ENCODE measurements around the gene PACSIN3.
A peak's percentile ranks its signal among the peaks of the same experiment; 100 is the strongest.
"Not testable (repeated sequence)": the region's sequence is repeated elsewhere in the genome, so short reads cannot be mapped to it uniquely, and the experiment has no call there.

PACSIN3 gene

GRCh38 chr11:47191137-47191536, 4.9 kb upstream of the PACSIN3 start:
- not testable (repeated sequence) for DNase-seq

- DNase-seq, result no peak
Measured at GRCh38 chr11:47189100-47189834, 3.0 kb upstream of the PACSIN3 start.

DNA sequence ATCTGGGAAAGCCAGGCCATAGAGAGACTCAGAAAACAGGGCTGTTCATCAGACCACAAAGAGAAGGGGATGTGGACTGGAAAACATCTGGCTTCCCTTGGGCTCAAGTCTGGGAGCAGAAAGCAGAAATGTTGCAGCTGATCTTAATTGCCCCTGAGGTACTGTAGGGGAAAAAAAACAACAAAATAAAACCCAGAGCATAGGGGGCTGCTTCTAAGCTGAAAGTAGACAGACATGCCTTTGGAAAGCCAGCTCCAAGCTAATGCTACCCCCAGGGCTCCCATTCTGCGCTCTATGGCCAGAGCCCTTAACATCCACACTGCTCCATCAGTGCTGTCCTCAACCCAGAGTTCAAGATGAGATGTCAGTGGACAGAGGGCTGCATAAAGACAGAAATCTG, 2.0 kb upstream of the PACSIN3 start:
- no peak for DNase-seq

DNA sequence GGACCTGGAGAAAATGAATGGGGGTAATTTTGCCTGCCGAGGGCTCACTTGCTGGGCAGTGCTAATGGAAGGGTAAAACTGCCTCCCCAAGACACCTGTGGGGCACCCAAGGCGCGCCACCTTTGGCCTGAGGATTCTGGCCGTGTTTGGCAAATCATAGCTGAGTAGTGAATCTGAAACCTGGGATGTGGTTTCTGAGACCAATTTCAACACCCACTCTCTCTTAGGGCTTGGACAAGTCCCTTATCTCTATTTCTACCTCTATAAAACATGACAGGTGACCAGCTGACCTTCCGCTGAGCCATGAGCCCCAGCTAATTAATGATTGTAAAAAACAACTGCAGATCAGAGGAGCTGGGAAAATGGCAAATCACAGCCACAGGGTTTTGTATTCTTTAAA, 1.5 kb upstream of the PACSIN3 start:
- DNase-seq, result no peak

DNA sequence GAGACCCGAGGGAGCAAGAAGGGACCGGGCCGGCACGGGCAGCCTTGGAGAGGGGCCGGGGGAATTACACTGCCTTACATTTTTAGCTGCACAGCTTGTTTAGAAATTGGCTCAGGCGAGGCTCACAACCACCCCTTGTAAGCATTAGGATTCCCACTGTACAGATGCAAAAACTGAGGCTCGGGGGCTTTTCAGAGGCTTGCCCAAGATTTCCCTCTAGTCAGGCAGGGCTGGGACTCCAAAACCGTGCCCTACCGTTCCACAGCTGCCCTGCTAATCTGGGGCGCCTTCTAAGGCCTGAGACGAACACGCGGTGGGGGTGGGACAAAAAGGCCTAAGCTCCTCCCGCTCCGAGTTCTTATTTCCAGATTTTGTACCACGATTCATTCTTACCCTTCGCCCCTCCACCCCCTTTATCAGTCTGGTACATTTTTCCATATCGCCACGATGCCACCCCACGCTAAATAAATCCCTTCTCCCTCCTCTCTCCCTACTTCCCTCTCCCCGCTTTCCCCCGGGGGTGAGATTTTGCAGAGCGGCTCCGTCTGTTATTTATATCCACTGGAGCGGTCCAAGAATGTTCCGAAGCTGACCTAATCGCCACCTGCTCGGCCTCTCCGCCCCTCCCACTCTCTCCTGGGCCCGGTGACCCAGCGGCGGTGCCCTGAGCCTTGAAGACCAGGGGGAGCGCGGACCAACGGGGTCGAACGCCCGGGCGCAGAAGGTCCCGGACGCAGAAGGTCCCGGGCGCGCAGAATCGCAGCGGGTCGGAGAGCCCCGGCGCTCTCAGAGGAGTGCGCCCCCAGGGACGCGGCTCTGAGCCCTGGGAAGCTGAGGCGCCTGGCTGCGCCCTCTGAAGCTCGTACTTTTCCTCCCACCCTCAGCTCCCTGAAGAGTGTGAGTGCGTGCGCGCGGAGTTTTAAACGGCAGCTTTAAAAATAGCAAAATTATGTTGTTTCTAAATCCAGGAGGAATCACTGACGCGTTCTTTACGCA, 764 bp upstream of the PACSIN3 start:
- peak; percentile 28 for DNase-seq

GRCh38 chr11:47185305-47186075, 744 bp downstream of the PACSIN3 start:
- no peak for DNase-seq

GRCh38 chr11:47184711-47185304, 1.4 kb downstream of the PACSIN3 start:
- no peak for DNase-seq

GRCh38 chr11:47183969-47184368, 2.3 kb downstream of the PACSIN3 start:
- no peak for DNase-seq

DNA sequence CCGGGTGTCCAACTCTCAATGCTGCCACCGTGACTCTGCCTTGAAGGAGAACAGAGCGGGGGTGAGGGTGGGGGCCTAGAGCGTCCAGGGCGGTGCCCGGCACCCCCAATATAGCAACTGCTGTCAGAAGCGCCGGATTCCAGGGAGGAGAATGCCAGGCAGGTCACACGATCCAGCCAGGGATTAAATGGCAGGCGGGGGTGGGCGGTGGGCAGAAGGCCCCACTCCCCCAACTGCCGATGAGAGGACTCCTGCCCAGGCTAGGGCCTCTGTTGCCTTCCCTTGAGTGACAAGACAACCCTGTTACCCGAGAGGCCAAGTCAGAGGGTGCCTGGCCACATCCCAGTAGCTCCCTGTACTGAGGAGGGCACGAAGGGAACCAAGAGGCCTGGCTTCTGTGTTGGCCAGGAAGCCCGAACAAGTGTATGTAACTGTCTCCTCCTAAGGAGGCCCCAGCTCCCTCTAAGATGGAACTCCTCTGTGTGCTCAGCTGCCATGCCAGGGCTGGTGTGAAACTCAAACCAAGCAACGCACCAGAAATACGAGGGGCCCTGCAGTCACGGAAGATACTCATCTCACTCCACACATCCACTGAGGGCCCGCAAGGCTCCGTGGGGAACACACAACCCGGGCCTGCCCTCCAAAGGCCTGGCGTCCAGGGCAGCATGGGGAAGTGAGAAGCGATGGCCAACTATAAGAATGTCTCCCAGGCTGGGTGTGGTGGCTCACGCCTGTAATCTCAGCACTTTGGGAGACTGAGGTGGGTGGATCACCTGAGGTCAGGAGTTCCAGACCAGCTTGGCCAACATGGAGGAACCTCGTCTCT, 3.0 kb downstream of the PACSIN3 start:
- no peak for DNase-seq

- DNase-seq, result no peak
Measured at GRCh38 chr11:47182380-47182779, 3.9 kb downstream of the PACSIN3 start.

DNA sequence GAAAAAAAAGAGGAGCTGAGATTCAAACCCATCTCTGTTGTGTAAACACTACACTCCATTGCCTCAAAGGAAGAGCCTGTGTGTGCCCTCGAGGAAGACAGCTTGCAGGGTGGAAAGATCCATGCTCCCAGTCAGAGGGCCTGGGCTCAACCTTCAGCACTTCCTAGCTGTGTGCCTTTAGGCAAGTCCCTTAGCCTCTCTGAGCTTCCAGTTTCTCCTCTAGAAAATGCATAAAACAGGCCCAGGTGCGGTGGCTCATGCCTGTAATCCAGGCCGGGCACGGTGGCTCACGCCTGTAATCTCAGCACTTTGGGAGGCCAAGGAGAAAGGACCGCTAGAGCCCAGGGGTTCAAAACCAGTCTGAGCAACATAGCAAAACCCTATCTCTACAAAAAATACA, 5.0 kb downstream of the PACSIN3 start:
- no peak for DNase-seq

GRCh38 chr11:47180006-47180787, 6.0 kb downstream of the PACSIN3 start:
- DNase-seq, result no peak

GRCh38 chr11:47179655-47179991, 6.6 kb downstream of the PACSIN3 start:
- peak; percentile 19 for DNase-seq

- no peak for DNase-seq
Measured at GRCh38 chr11:47178737-47179654, 7.2 kb downstream of the PACSIN3 start.

DNA sequence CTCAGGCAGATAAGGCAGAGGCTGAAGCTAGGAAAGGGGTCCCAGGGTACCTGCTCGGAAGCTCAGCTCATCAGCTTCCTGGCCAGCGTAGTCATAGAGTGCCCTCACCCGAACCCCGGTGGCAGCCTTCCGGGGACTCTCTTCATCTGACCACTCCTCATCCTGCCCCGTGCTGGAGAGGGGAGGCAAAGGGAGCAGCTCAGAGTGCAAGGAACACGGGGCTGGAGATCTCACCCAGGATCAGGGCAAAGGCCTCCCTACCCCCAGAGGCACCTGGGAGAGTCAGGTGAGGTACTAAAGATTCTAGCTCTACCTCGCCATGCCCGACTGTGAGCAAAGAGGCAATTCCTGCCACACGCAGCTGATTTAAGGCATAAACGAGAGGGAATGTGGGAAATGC, 7.9 kb downstream of the PACSIN3 start:
- DNase-seq, result no peak

DNA sequence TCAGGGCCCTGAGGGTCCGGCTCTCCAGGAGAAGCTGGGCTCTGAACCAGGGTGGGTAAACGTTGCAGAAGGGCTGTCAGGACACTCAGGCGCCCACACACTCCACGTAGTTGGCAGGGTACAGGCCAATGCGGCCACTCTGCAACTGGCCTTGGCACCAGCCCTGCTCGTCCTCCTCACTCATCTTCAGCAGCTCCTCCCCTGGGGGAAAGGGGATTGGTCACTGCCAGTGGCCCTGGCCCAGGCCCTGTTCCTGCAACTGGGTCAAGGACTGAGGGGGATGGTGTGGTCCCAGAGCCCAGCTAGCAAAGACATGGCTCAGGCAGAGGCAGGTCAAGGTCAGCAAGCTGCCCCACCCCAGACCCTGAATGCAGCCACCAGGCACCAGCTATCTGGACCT, 8.4 kb downstream of the PACSIN3 start:
- no peak for DNase-seq

GRCh38 chr11:47177229-47177845, 8.9 kb downstream of the PACSIN3 start:
- DNase-seq, result peak; percentile 83

DNA sequence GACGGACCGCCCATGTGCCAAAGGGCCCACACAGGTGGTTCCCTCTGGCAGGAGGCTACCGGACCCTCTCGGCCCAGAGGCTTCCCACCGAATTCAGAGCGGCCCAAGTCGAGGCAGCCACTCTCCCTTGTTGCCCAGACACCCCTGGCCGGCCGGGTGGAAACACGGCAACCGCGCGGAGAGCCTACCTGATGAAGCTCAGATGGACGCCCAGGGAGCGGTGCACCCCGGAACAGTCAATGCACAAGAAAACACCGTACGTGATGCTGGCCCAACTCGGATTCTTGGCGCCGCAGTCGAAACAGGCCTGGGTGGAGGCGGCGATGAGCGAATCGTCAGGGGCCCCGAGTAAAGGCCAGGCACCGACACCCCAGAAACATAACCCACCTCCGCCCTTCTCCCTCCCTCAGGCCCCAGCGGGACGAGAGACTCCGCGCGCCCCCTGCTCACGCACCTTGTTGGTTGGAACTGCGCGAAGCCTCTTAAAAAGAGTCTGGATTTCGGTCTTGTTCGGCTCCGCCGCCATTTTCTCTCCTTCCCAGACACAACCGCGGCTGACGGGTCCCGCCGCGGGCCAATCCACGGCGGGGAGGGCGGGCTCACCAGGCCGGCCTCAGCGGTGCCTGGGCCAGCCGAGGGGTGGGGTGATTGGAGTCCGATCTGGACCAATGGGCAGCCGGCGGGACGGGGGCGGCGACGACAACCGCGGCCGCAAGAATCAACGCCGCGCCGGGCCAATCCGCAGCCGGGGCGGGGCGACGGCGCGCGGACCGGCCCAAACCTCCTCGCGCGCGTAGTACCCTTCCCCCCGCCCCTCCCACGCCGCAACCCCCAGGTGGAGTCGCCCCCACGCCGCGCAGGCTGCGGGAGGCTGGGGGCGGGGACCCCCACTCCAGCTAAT, 9.7 kb downstream of the PACSIN3 start, which contains the start of gene ARFGAP2:
Gene ARFGAP2, minus strand, starts transcription at position 552 of the 901 bp plus-strand sequence. Its CDS starts 26 bp downstream, at position 526.
- peak; percentile 97 for DNase-seq
